Measurements from ENCODE around the gene CD163L1. TPM values are rescaled to one million over a fixed set of nuclear protein-coding genes. Genes with fewer than 3 reads are reported as not detected.

The CD163L1 gene
- total RNA-seq, 1 donor from 2014 or later, result 1.8 TPM

- H3K9me3 Mint-ChIP-seq (ENCODE audit: unreplicated experiment), result peaks cover 10% of the 10 kb centered on the region
- no peaks in the 10 kb centered on the region for H3K27me3 Mint-ChIP-seq (ENCODE audit: unreplicated experiment)
These were observed 9.3 kb downstream of the CD163L1 start for GRCh38 chr12:7434670-7435069.

GRCh38 chr12:7433276-7433822 is 10.6 kb downstream of the CD163L1 start:
- Mint-ChIP-seq H3K27ac (ENCODE audit: unreplicated experiment) (no peak overlapping the region), H3K9me3 (ENCODE audit: unreplicated experiment) (no peaks in the 10 kb centered on the region), H3K27me3 (ENCODE audit: unreplicated experiment) (no peaks in the 10 kb centered on the region), H3K36me3 (ENCODE audit: unreplicated experiment) (no peaks in the 10 kb centered on the region), H3K4me1 (ENCODE audit: unreplicated experiment) (no peaks in the 10 kb centered on the region), H3K4me3 (ENCODE audit: unreplicated experiment) (no peak overlapping the region)
- DNase-seq (ENCODE audit: extremely low spot score, unreplicated experiment), result no peak
- no peak for TF ChIP-seq CTCF (IDR thresholded peaks at IDR 0.05)

More at GRCh38 chr12:7434670-7435069, 9.3 kb downstream of the CD163L1 start:
- H3K4me3 Mint-ChIP-seq (ENCODE audit: unreplicated experiment), result no peak overlapping the region
- peaks cover 3% of the 10 kb centered on the region for H3K4me1 Mint-ChIP-seq (ENCODE audit: unreplicated experiment)
- no peak for DNase-seq (ENCODE audit: extremely low spot score, unreplicated experiment)
- no peak for TF ChIP-seq CTCF (IDR thresholded peaks at IDR 0.05)
- no peak overlapping the region for H3K27ac Mint-ChIP-seq (ENCODE audit: unreplicated experiment)
- no peaks in the 10 kb centered on the region for H3K36me3 Mint-ChIP-seq (ENCODE audit: unreplicated experiment)

- no peak for TF ChIP-seq CTCF (IDR thresholded peaks at IDR 0.05)
- no peak for DNase-seq (ENCODE audit: extremely low spot score, unreplicated experiment)
- H3K4me1 Mint-ChIP-seq (ENCODE audit: unreplicated experiment), result no peaks in the 10 kb centered on the region
- no peaks in the 10 kb centered on the region for H3K27me3 Mint-ChIP-seq (ENCODE audit: unreplicated experiment)
- no peaks in the 10 kb centered on the region for H3K36me3 Mint-ChIP-seq (ENCODE audit: unreplicated experiment)
- no peak overlapping the region for H3K27ac Mint-ChIP-seq (ENCODE audit: unreplicated experiment)
- H3K4me3 Mint-ChIP-seq (ENCODE audit: unreplicated experiment), result no peak overlapping the region
- no peaks in the 10 kb centered on the region for H3K9me3 Mint-ChIP-seq (ENCODE audit: unreplicated experiment)
These were observed 11.8 kb downstream of the CD163L1 start for GRCh38 chr12:7431993-7432685.

- Mint-ChIP-seq H3K4me3 (ENCODE audit: unreplicated experiment) (no peak overlapping the region), H3K36me3 (ENCODE audit: unreplicated experiment) (no peaks in the 10 kb centered on the region), H3K9me3 (ENCODE audit: unreplicated experiment) (peaks cover 3% of the 10 kb centered on the region), H3K27me3 (ENCODE audit: unreplicated experiment) (no peaks in the 10 kb centered on the region), H3K27ac (ENCODE audit: unreplicated experiment) (no peak overlapping the region), H3K4me1 (ENCODE audit: unreplicated experiment) (no peaks in the 10 kb centered on the region)
- no peak for TF ChIP-seq CTCF (IDR thresholded peaks at IDR 0.05)
- DNase-seq (ENCODE audit: extremely low spot score, unreplicated experiment), result no peak
These were observed 32.6 kb downstream of the CD163L1 start for GRCh38 chr12:7411343-7411742.

GRCh38 chr12:7404275-7404674 is 39.7 kb downstream of the CD163L1 start:
- H3K27me3 Mint-ChIP-seq (ENCODE audit: unreplicated experiment), result no peaks in the 10 kb centered on the region
- DNase-seq (ENCODE audit: extremely low spot score, unreplicated experiment), result no peak
- TF ChIP-seq CTCF (IDR thresholded peaks at IDR 0.05), result no peak
- H3K4me3 Mint-ChIP-seq (ENCODE audit: unreplicated experiment), result no peak overlapping the region
- H3K27ac Mint-ChIP-seq (ENCODE audit: unreplicated experiment), result no peak overlapping the region
- H3K36me3 Mint-ChIP-seq (ENCODE audit: unreplicated experiment), result no peaks in the 10 kb centered on the region
- H3K9me3 Mint-ChIP-seq (ENCODE audit: unreplicated experiment), result no peaks in the 10 kb centered on the region
- no peaks in the 10 kb centered on the region for H3K4me1 Mint-ChIP-seq (ENCODE audit: unreplicated experiment)
